A204.1 (cell line): ENCODE results near the gene TMSB4Y.

Experiments used
- FAIRE-seq: peaks from 2 replicates; lab custom pipeline; 2012; peaks lifted over from hg19 to GRCh38; lab: Jason Lieb, UNC

TMSB4Y gene

DNA sequence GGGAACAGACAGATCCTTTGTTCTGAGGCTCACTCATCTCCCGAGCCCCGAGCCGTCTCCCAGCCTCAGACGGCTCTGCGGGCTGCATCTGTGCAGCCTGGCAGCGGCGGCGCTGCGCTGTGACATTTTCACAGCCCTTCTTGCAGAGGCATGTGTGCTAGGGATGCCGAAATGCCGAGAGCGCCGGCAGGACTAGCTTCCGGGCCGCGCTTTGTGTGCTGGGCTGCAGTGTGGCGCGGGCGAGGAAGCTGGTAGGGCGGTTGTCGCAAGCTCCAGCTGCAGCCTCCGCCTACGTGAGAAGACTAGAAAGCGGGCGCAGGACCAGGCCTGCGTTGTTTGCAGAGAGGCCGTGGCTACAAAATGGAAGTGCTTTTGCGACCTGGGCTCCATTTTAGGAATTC is at the start of gene TMSB4Y:
Gene TMSB4Y (plus strand): TSS at position 332 of the 401 bp plus-strand sequence.
- FAIRE-seq, result no peak

DNA sequence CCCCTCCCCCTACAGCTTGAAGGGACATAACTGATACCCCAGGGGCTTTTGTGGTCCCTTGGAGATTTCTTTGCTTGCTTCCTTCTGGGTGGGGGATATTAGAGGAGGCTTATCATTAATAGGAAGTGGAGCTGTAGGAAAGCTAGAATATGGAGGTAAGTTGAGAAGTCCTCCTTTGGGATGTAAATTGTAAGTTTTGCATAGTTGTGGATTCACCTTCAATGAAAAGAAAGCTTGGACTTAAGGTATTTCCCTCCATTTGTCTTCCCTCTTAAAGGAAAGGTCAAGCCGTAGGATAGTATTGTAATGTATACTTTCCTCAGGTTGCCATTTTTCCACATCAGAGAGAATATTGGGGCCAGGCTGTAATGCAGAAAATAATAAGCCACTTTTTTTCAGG is 39.5 kb upstream of the TMSB4Y start:
- FAIRE-seq, result no peak

DNA sequence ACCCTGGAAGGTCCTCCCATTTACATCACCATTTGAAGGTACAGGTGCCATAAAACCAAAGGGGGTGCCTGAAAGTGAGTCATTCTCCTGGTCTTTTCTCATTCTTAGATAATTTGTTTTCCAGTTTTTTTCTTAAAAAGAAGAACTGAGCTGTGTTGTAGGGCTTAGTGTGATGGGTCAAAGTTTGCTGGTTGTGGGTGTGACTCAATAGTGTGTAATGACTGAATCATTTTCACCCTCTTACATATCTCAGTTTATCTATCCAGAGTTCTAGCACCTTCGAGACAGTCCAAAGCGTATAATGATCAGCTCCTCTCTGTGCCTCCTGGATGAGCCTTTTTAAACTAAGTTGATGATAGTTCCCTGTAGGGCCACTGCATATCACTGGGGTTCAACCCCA is 32.6 kb upstream of the TMSB4Y start:
- FAIRE-seq, result no peak

DNA sequence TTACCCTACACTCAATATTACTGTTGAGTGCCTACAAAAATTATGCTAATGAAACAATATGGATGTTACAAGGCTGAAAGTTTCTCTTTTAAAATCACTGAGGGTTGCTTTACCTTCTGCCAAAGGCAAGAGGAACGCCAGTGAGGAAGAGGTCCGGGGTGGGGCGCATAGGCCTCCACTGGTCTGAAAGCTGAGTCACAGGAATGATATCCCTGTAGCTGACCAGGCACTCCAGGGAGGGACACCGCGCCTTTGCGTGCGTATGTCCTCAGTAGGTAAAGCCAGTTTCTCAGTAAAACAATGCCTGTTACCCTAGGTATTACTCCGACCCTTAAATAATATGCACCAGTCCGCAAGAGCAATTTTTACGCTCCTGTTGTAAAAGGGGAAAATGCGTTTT is 1.4 kb upstream of the TMSB4Y start:
- no peak for FAIRE-seq

DNA sequence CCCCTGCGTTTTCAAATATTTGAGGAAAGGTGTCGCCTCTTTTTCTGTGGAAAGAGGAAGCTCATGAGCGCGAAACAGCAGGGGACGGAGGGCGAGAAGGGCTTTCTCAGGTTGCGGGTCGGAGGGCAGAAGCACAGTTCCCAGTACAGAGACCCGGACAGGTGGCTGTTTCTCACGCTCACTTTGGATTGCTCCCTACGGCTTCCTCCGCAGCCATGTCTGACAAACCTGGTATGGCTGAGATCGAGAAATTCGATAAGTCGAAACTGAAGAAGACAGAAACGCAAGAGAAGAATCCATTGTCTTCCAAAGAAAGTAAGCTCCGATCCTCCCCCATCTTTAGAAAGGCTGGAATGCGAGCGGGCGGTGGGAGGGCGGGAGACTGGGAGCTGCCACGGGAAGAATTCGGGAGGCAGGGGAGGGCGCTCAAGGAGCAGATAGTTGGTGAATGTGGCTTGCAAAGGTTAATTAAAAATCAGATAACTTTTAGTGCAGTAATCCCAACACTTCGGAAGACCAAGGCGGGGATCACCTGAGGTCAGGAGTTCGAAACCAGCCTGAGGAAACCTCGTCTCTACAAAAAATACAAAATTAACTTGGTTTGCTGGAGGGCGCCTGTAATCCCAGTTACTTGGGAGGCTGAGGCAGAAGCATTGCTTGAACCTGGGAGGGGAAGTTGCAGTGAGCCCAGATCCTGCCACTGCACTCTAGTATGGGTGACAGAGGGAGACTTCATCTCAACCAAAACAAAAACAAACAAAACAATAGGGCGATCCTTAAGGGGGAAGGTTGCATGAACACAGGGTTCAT is 627 bp downstream of the TMSB4Y start:
- FAIRE-seq, result no peak

DNA sequence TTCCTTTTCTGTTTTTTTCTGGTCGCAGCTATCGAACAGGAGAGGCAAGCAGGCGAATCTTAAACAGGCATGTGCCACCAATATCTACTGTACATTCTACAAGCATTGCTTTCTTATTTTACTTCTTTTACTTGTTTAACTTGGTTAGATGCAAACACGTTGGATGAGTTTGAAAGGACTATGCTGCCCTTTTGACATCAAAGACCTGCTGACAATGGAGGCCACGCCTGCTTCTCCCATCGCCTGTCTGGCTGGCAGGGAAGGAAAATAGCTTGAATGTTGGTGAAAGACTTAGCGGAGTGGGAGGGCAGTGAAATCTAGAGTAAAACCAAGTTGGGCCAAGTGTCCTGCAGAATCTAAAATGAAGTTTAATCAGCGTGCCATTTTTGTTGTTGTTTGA is 1.5 kb downstream of the TMSB4Y start:
- FAIRE-seq, result no peak

DNA sequence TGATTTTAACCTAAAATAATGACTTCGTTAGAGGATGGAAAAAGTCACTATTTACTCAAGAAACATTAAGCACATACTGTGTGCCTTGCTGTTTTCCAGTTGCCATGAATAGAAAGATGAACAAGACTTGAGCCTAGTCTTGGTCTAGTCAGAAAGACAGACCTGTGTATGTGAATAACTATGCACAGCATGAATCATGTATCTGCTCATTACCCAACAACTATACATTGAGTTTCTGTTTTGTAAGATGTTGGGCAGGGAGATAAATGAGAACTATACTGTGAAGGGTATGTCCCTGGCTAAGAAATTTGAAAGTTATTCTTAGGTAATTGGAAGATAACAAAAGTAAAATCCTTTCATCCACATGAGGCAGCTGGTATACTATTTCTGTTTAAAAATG is 4.3 kb downstream of the TMSB4Y start:
- no peak for FAIRE-seq

DNA sequence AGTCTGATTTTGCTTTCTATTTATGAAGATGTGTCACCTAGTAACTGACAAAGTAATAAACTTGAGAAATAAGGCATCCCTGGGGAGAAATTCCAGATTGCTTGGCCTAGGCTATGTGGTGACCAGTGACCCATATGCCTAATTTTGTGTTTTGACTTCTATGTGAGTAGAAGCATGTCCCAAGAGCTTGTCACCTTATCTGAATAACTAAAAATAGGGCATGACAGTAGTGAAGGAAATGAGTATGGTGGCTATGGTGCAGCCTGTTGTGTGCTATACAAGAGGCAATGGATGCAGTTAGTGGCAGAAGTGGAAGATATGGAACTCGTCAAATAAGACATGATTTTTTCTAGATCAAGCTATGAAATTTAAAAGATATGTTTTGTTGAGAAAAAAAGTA is 15.3 kb downstream of the TMSB4Y start:
- FAIRE-seq, result no peak

DNA sequence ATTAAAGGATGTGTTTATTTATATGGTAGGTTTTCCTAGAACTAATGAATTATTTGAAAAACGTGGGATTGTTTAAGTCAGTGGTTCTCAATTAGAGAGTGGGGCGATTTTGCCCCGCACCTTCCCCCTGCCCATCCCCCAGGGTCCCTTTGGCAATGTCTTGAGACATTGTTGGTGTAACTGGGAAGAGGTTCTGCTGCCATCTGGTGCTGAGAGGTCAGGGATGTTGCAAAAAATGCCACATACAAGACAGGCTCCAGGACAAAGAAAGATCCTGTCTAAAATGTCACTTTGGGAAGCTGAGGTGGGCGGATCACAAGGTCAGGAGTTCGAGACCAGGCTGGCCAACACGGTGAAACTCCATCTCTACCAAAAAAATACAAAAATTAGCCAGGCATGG is 25.8 kb downstream of the TMSB4Y start:
- no peak for FAIRE-seq

DNA sequence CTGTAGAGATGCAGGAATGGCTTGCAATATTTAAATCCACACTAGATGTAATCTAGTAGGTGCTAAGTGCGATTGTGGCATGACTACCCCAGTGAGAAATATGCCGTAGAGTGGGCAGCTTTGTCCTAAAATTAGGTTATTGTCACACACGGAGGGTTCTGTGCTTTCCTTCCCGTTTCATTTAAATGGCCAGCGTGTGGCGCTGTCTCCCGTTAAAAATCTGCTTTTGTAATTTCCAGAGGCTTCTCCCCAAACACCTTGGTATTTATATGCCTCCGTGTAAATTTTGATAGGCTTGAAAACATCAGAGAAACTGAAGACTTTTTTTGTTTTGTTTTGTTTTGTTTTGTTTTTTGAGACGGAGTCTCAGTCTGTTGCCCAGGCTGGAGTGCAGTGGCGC is 34.9 kb downstream of the TMSB4Y start:
- FAIRE-seq, result no peak

DNA sequence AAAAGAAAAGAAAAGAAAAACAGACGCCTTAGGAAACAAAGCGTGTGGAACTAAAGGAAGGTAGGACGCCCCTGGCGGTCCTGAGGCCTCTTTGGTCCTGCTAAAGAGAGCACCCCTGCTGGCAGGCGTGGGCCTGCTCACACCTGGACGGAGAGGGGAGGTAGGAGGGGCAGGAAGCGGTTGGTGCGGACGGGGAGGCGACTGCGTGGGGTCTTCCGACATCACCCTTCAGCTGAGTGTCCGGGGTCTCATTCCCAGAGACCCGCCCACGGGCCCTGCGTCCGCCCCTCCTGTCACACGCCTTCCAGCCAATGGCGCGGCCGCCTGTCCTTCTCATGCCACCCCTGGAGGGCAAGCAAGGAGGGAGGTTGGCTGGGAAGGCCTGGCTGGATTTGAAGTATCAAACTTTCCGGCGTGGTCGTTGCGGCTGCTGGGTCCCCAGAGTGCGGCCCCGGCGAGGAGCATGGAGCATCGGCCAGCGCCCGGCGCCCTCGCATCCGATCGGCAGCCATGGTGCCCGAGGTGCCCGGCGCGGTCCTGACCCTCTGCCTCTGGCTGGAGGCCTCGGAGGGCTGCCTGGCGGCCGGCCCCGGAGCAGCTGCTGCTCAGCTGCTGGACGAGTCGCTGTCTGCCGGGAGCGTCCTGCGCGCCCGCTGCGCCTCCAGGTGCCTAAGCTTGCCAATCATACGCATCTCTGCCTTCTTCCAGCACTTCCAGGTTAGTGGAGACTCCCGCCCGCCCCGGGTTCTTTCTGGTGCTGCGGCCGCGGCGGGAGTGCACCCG is 47.8 kb downstream of the TMSB4Y start:
- FAIRE-seq, result no peak

DNA sequence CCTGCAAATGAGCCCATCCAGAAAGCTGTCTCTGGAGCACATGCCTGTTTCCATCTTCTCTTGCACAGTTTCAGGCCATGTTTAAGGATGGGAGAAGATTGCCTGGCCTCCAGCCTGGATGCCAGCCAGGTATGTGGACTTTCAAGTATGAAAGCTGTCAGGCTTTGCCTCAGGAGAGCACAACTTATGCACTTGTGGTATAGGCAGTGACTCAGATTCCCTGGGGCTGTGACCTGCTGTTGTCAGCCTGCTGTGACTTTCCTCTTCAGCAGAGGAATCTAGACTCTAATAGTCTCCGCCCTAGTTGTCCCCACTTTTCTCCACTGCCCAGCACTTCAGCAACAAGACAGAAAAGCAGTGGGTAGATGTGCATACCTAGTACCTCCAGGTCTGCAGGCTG is 51.0 kb downstream of the TMSB4Y start:
- FAIRE-seq, result no peak
